GM13977 (cell line): ENCODE measurements around the gene OR4C5.
"Not testable (repeated sequence)": the region's sequence is repeated elsewhere in the genome, so short reads cannot be mapped to it uniquely, and the experiment has no call there.

Source experiments
- DNase-seq: peaks from one replicate; pipeline ENCODE4 v3.0.0; 2012; ENCODE audit warnings: low spot score
- CTCF ChIP-seq: IDR thresholded peaks from 2 replicates; pipeline ENCODE4 v1.5.1; 2012; ENCODE audit warnings: mild to moderate bottlenecking, control low read depth; ENCODE audit not compliant: insufficient read depth; ENCODE audit errors: extremely low read depth, missing control alignments
- in situ Hi-C: fragments of 300-500 bp; cut with MboI; formaldehyde crosslinking; loops from one replicate; pipeline ENCODE4 v1.12.0; 2022; ENCODE audit warnings: low sequenced_read_pairs, low pct_unique_long_range_greater_than_20kb, mixed read lengths, inconsistent platforms; ENCODE audit not compliant: unreplicated experiment

Gene OR4C5

DNA sequence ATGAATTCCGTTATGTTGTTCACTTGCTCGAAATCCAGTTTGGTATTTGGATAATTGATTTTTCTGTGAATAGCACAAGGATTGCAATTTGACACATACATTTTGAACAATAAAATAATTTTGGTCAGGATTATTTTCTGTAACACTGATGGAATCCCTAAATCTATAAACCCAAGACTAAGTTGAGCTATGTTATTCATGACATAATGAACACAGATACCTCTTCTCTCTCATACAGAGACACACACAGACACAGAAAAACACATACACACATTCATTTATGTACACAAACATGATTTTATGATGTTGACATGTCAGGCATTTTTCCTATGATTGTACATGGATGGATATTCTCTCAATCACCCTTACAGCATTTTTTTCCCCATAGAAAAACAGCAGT lies at the start of gene OR4C5:
Gene OR4C5, minus strand, starts transcription at position 101 of the 400 bp plus-strand sequence. Its CDS starts 0 bp downstream, at position 101.
- no peak for TF ChIP-seq CTCF
- no peak for DNase-seq
- in situ Hi-C loops, result no loop called here

DNA sequence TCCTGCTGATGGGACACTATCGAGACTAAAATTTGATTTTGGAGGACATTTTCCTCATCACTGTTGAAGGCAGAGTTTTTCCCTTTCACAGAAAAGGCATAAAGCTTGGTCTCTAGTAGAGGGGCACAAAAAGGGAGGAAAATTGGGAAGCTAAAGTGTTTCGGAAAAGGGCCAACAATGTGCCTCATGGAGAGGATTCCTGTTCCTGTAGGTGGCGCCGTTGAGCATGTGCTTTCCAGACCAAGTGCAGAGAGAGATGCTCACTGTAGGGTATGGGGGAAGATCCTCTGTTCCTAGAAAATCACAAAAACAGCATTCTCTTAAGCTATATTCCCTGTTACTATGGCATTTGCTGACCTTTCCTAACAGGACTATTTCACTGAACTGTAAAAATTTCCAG lies 18.4 kb upstream of the OR4C5 start:
- no peak for DNase-seq
- peak; percentile 36 for TF ChIP-seq CTCF
- in situ Hi-C loops, result no loop called here

- DNase-seq, in situ Hi-C loops: not testable (repeated sequence)
These were observed 17.9 kb upstream of the OR4C5 start for GRCh38 chr11:48384151-48384550.

DNA sequence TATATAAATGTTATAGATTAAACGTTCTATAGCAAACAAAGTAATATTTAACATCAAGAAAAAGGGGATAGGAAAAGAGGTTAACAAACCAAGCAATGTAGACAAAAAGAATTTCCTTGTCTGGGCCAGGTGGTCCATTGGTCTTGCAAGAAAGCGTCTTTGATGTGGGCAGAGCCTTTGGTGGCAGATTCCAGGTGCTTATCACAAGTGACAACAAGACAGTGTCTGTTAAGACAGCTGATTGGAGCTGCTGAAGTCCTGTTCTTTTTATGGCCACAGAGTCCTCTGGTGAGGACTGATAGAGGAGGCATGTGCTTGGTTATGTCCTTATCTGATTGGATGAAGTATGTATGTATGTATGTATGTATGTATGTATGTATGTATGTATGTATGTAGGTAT lies 5.0 kb downstream of the OR4C5 start:
- in situ Hi-C loops, result not testable (repeated sequence)

DNA sequence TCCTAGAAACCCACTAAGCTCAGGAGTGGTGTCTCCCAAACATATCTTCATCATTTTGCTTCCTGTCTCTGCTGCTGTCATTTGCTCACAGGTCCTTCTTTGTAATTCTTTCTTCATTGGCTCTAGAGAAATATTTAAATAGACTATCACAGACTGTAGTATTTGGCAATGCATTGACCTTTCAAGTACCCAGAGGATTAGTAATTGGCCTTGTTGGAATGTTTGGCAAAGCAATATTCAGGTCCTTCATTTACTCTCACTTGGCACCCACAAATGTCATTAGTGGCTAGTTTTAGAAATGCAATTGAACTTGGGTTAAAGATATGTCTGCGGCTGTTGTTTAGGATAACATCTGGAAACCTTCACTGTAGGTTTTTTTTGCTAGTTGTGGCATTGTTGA lies 11.6 kb downstream of the OR4C5 start:
- no peak for TF ChIP-seq CTCF
- in situ Hi-C loops, result no loop called here
- DNase-seq, result no peak

More for the DNA sequence above, 5.0 kb downstream of the OR4C5 start:
- DNase-seq, result not testable (repeated sequence)

- in situ Hi-C loops, result no loop called here
- TF ChIP-seq CTCF, result no peak
- no peak for DNase-seq
These were observed 12.3 kb downstream of the OR4C5 start for GRCh38 chr11:48354013-48354412.

DNA sequence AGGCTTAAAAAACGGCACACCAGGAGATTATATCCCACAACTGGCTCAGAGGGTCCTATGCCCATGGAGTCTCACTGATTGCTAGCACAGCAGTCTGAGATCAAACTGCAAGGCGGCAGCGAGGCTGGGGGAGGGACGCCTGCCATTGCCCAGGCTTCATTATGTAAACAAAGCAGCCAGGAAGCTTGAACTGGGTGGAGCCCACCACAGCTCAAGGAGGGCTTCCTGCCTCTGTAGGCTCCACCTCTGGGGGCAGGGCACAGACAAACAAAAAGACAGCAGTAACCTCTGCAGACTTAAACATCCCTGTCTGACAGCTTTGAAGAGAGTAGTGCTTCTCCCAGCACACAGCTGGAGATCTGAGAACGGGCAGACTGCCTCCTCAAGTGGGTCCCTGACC lies 20.0 kb downstream of the OR4C5 start:
- in situ Hi-C loops, DNase-seq: not testable (repeated sequence)

GRCh38 chr11:48342505-48342904 lies 23.8 kb downstream of the OR4C5 start:
- DNase-seq, in situ Hi-C loops: not testable (repeated sequence)

- in situ Hi-C loops, result no loop called here
- DNase-seq, result no peak
- TF ChIP-seq CTCF, result no peak
These were observed 24.8 kb downstream of the OR4C5 start for GRCh38 chr11:48341466-48341865.

DNA sequence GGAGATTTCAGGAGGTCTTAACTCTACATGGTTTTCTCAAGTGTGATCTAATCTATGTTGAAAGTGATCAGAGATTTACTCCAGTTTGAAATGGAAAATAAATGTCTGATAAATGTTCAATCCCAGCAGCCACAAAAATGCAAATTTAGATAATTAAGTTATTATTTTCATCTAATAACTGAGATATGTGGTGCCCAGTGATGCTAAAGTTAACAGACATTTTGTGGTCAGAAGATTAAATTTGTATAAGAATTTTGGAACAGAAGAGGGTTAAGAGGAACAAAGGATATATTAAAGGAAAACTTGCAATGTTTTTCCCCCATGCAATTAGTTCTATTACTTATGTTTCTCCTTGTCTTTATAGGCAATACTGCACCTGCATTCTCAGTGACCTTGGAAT lies 41.6 kb downstream of the OR4C5 start, which contains the start of gene OR4C3:
Gene OR4C3, plus strand, starts transcription at position 301 of the 400 bp plus-strand sequence. CDS start 102 bp downstream, outside the sequence.
- DNase-seq, in situ Hi-C loops: not testable (repeated sequence)

- DNase-seq, in situ Hi-C loops: not testable (repeated sequence)
These were observed 46.5 kb downstream of the OR4C5 start for GRCh38 chr11:48319813-48320212.
